Esophagus muscularis mucosa (tissue), 4 donors: Measurements from ENCODE around the gene TSBP1.

Experiments
- EP300 ChIP-seq: sonication (generic); formaldehyde crosslinking; IDR thresholded peaks from one replicate; pipeline ENCODE4 v1.6.1; 2017; ENCODE audit warnings: antibody characterized with exemption
- POLR2A ChIP-seq: fragments of 450-650 bp; IDR thresholded peaks from one replicate; pipeline ENCODE4 v1.6.1; 2017; ENCODE audit warnings: antibody characterized with exemption, moderate library complexity, mild to moderate bottlenecking, low read depth
- POLR2AphosphoS5 ChIP-seq, 2 donors: sonication (generic); formaldehyde crosslinking; IDR thresholded peaks; one replicate each; pipeline ENCODE4 v1.6.1; 2017; ENCODE audit warnings: antibody characterized with exemption in 2 of 2
- TF ChIP-seq, protein P1 (sequence below), 3 experiments: fragments of 200-600 bp in 2 of 3; fragments of 450-650 bp in 1 of 3; sonication (generic) in 2 of 3; IDR thresholded peaks; one replicate each; pipeline ENCODE4 v1.5.1; 2017 to 2019; ENCODE audit warnings: antibody characterized with exemption in 3 of 3, mild to moderate bottlenecking in 2 of 3, moderate library complexity in 1 of 3

DNA sequence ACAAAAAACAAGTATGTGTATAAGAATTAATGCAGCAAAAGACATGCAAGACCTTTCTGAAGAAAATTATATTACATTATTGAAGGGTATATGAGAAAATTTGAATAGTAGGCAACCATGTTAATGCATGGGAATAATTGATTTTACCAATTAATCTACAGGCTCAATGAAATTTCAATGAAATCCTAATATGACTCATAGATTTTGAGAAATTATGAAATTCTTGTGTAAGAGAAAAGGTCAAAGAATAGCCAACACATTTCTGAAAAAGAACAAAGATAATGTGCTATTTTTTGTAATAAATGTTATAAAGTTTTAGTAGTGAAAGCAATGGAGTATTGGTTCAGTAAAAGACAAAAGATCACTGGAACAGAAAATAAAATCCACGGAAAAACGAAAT is 18.4 kb downstream of the TSBP1 start:
- TF ChIP-seq, protein P1, sequence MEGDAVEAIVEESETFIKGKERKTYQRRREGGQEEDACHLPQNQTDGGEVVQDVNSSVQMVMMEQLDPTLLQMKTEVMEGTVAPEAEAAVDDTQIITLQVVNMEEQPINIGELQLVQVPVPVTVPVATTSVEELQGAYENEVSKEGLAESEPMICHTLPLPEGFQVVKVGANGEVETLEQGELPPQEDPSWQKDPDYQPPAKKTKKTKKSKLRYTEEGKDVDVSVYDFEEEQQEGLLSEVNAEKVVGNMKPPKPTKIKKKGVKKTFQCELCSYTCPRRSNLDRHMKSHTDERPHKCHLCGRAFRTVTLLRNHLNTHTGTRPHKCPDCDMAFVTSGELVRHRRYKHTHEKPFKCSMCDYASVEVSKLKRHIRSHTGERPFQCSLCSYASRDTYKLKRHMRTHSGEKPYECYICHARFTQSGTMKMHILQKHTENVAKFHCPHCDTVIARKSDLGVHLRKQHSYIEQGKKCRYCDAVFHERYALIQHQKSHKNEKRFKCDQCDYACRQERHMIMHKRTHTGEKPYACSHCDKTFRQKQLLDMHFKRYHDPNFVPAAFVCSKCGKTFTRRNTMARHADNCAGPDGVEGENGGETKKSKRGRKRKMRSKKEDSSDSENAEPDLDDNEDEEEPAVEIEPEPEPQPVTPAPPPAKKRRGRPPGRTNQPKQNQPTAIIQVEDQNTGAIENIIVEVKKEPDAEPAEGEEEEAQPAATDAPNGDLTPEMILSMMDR (IDR thresholded peaks at IDR 0.05), result no peak
- TF ChIP-seq POLR2AphosphoS5 (IDR thresholded peaks at IDR 0.05) (no peak), POLR2A (no peak), EP300 (no peak)
